Endothelial cell of umbilical vein (primary cell): ENCODE measurements around the gene SMURF1. TPM values are rescaled to one million over a fixed set of nuclear protein-coding genes. Genes with fewer than 3 reads are reported as not detected.

ENCODE experiments used
- BruUV-seq: library from RNA; stranded (reverse); fragments of 400-500 nt; replicated peaks from 2 replicates; lab custom pipeline; 2021; lab: Mats Ljungman, UMichigan
- CTCF ChIA-PET: fragments of 300-600, 350-600 bp; sonication (Branson Sonifier 250); formaldehyde crosslinking; loops from one replicate; lab custom pipeline; 2021; ENCODE audit warnings: antibody characterized with exemption, inconsistent platforms; lab: Charles Lee
- POLR2A ChIA-PET: fragments of 300-600, 350-600 bp; sonication (Branson Sonifier 250); formaldehyde crosslinking; loops from one replicate; lab custom pipeline; 2021; ENCODE audit warnings: antibody characterized with exemption, inconsistent platforms; lab: Charles Lee
- DNase-seq: peaks from one replicate; pipeline ENCODE4 v3.0.0-alpha.2; 2011; ENCODE audit warnings: low read depth, low spot score
- FAIRE-seq: peaks from 2 replicates; lab custom pipeline; 2011; peaks lifted over from hg19 to GRCh38; lab: Jason Lieb, UNC
- H2AFZ ChIP-seq: 2 replicates; pipeline ENCODE4 v1.6.0; 2012; ENCODE audit warnings: low read depth, low read length, control low read depth, inconsistent platforms
- H3K27ac ChIP-seq: 2 replicates; pipeline ENCODE4 v1.5.1; 2011; ENCODE audit warnings: low read depth, mild to moderate bottlenecking, control low read depth, low read length, moderate library complexity; ENCODE audit not compliant: insufficient read depth
- H3K27me3 ChIP-seq, 2 experiments: 2 replicates each; pipeline versions ENCODE4 v1.6.0 to v1.6.1; 2011; ENCODE audit warnings: low read length in 2 of 2, mixed read lengths in 1 of 2; ENCODE audit not compliant: control insufficient read depth in 2 of 2, insufficient read depth in 2 of 2
- H3K36me3 ChIP-seq, 2 experiments: 2 replicates in 1 of 2; 3 replicates in 1 of 2; pipeline ENCODE4 v1.5.1; 2011; ENCODE audit warnings: low read length in 2 of 2, mild to moderate bottlenecking in 1 of 2, moderate library complexity in 1 of 2; ENCODE audit not compliant: control insufficient read depth in 2 of 2, insufficient read depth in 2 of 2; ENCODE audit errors: extremely low read depth in 1 of 2
- H3K4me1 ChIP-seq: 3 replicates; pipeline ENCODE4 v1.5.1; 2011; ENCODE audit warnings: mild to moderate bottlenecking, low read length; ENCODE audit not compliant: control insufficient read depth, insufficient read depth; ENCODE audit errors: extremely low read depth
- H3K4me2 ChIP-seq: 2 replicates; pipeline ENCODE4 v1.6.1; 2011; ENCODE audit warnings: low read length, control low read depth, mixed read lengths; ENCODE audit not compliant: insufficient read depth
- H3K4me3 ChIP-seq, 3 experiments: fragments of 200-600 bp in 1 of 3; sonication (generic), shearing (Covaris generic) in 1 of 3; replicated peaks in 1 of 3; 2 replicates each; pipeline ENCODE4 v1.5.1; 2011 to 2016; ENCODE audit warnings: control low read depth in 3 of 3, low read length in 3 of 3, mild to moderate bottlenecking in 2 of 3, inconsistent platforms in 1 of 3, low read depth in 1 of 3, moderate library complexity in 1 of 3; ENCODE audit not compliant: insufficient read depth in 1 of 3
- H3K79me2 ChIP-seq: 2 replicates; pipeline ENCODE4 v1.6.0; 2012; ENCODE audit warnings: low read length, inconsistent platforms; ENCODE audit not compliant: control insufficient read depth, insufficient read depth
- H3K9ac ChIP-seq: replicated peaks from 2 replicates; pipeline ENCODE3; 2011; ENCODE audit warnings: low read length, control low read depth; ENCODE audit not compliant: insufficient read depth; ENCODE audit errors: extremely low read depth
- H3K9me1 ChIP-seq: replicated peaks from 3 replicates; pipeline ENCODE4 v1.6.0; 2011; ENCODE audit warnings: mild to moderate bottlenecking, low read length; ENCODE audit not compliant: control insufficient read depth, insufficient read depth; ENCODE audit errors: extremely low read depth
- H3K9me3 ChIP-seq: replicated peaks from 2 replicates; pipeline ENCODE4 v1.5.1; 2012; ENCODE audit warnings: low read length, inconsistent platforms; ENCODE audit not compliant: control insufficient read depth, insufficient read depth
- H4K20me1 ChIP-seq: replicated peaks from 2 replicates; pipeline ENCODE3; 2011; ENCODE audit warnings: mild to moderate bottlenecking, low read length; ENCODE audit not compliant: control insufficient read depth, insufficient read depth; ENCODE audit errors: extremely low read depth
- EZH2 ChIP-seq: IDR thresholded peaks from 2 replicates; pipeline ENCODE4 v1.6.1; 2012; ENCODE audit warnings: borderline replicate concordance, low read depth, mild to moderate bottlenecking, moderate library complexity, low read length, inconsistent platforms; ENCODE audit not compliant: severe bottlenecking
- FOS ChIP-seq: IDR thresholded peaks from 2 replicates; pipeline ENCODE4 v1.6.1; 2011; ENCODE audit warnings: mild to moderate bottlenecking, low read length, moderate library complexity, borderline replicate concordance; ENCODE audit not compliant: insufficient read depth
- GATA2 ChIP-seq: IDR thresholded peaks from 2 replicates; pipeline ENCODE4 v1.7.0; 2011; ENCODE audit warnings: low read depth, mild to moderate bottlenecking, moderate library complexity, mixed read lengths, low read length; ENCODE audit not compliant: insufficient read length, insufficient read depth
- JUN ChIP-seq: IDR thresholded peaks from 2 replicates; pipeline ENCODE4 v1.6.1; 2011; ENCODE audit warnings: borderline replicate concordance, low read depth; ENCODE audit not compliant: insufficient read length, insufficient read depth
- MYC ChIP-seq: IDR thresholded peaks from one replicate; pipeline ENCODE4 v1.6.1; 2011; ENCODE audit warnings: mild to moderate bottlenecking, low read depth, low read length
- POLR2A ChIP-seq: IDR thresholded peaks from 2 replicates; pipeline ENCODE4 v1.6.1; 2012; ENCODE audit warnings: low read depth, mild to moderate bottlenecking, control low read depth, low read length
- POLR2AphosphoS5 ChIP-seq: IDR thresholded peaks from 2 replicates; pipeline ENCODE4 v1.6.1; 2012; ENCODE audit warnings: low read depth, mild to moderate bottlenecking, control low read depth, low read length, moderate library complexity; ENCODE audit not compliant: insufficient read depth
- dilution Hi-C: fragments of 300-500 bp; cut with MboI; formaldehyde crosslinking; loops from one replicate; pipeline ENCODE4 v1.15.0; 2019; ENCODE audit warnings: low sequenced_read_pairs; ENCODE audit not compliant: extremely low pct_ligation_motif_present
- intact Hi-C: fragments of 100-400 bp; cut with micrococcal nuclease; formaldehyde crosslinking; loops from one replicate; pipeline ENCODE4 v1.10.0; 2022
- polyA plus RNA-seq, 4 experiments: library from polyadenylated mRNA; depleted of rRNA in 3 of 4; stranded (reverse) in 3 of 4; unstranded in 1 of 4; fragments of >200 nt; gene quantifications; 2 replicates each; pipeline versions ENCODE4 v1.2.1 to v1.2.3, GENCODE V29; 2011 to 2012; ENCODE audit warnings: missing spikeins in 1 of 4
- total RNA-seq: library from RNA; stranded (reverse); gene quantifications from 2 replicates; pipeline ENCODE4 v1.2.3, GENCODE V29; 2021
- TF ChIP-seq, protein P1 (sequence below), 2 donors: IDR thresholded peaks; 1 replicate in 1 of 2; 2 replicates in 1 of 2; pipeline ENCODE4 v1.5.1; 2011; ENCODE audit warnings: low read length in 2 of 2, mild to moderate bottlenecking in 2 of 2, moderate library complexity in 2 of 2, control low read depth in 1 of 2, inconsistent platforms in 1 of 2, low read depth in 1 of 2; ENCODE audit not compliant: insufficient read depth in 1 of 2; ENCODE audit errors: extremely low read depth in 1 of 2
- TF ChIP-seq, protein P2 (sequence below): IDR thresholded peaks from 2 replicates; pipeline ENCODE4 v1.6.1; 2011; ENCODE audit not compliant: insufficient read depth, insufficient read length

Gene SMURF1
- total and polyA plus RNA-seq, 2 donors (not counting 3 experiments of a cell fraction or from before 2014, with no cell fraction given): 11.5 to 22.8 TPM

DNA sequence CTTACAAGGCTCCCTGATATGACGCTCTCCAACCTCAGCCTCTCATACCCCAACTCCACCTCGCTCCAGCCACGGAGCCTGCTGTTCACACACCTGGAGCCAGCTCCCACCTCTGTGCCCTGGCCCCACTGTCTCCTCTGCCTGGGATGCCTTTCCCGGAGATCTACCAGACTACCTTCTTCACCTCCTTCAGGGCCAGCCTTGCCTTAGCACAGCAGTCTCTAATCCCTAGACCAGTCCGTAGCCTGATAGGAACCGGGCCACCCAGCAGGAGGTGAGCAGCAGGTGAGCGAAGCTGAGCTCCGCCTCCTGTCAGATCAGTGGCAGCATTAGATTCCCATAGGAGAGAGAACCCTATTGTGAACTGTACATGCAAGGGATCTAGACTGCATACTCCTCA, 23.2 kb upstream of the SMURF1 start:
- no TSS peak for BruUV-seq
- POLR2A ChIA-PET: no interaction called here
- no peak for FAIRE-seq
- H3K4me2 ChIP-seq: no peak overlapping the region
- no peaks in the 10 kb centered on the region for H3K9me3 ChIP-seq
- CTCF ChIA-PET: no interaction called here
- H3K27ac ChIP-seq: no peak overlapping the region
- no peaks in the 10 kb centered on the region for H3K9me1 ChIP-seq
- no peak overlapping the region for H3K9ac ChIP-seq
- intact Hi-C loops (loop anchor here (10.0 kb wide), 1 partner anchor 58 kb away; no protein-coding TSS in a partner anchor), dilution Hi-C loops (no loop called here)
- H3K4me1 ChIP-seq: no peaks in the 10 kb centered on the region
- TF ChIP-seq, protein P1, sequence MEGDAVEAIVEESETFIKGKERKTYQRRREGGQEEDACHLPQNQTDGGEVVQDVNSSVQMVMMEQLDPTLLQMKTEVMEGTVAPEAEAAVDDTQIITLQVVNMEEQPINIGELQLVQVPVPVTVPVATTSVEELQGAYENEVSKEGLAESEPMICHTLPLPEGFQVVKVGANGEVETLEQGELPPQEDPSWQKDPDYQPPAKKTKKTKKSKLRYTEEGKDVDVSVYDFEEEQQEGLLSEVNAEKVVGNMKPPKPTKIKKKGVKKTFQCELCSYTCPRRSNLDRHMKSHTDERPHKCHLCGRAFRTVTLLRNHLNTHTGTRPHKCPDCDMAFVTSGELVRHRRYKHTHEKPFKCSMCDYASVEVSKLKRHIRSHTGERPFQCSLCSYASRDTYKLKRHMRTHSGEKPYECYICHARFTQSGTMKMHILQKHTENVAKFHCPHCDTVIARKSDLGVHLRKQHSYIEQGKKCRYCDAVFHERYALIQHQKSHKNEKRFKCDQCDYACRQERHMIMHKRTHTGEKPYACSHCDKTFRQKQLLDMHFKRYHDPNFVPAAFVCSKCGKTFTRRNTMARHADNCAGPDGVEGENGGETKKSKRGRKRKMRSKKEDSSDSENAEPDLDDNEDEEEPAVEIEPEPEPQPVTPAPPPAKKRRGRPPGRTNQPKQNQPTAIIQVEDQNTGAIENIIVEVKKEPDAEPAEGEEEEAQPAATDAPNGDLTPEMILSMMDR (IDR thresholded peaks at IDR 0.05; ENCODE audit: extremely low read depth in 1 of 2, insufficient read depth in 1 of 2, low read depth in 1 of 2, low read length in 2 of 2): no peak
- TF ChIP-seq POLR2A: no peak
- no peak for TF ChIP-seq POLR2AphosphoS5
- TF ChIP-seq, protein P2, sequence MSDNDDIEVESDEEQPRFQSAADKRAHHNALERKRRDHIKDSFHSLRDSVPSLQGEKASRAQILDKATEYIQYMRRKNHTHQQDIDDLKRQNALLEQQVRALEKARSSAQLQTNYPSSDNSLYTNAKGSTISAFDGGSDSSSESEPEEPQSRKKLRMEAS: no peak
- TF ChIP-seq JUN: no peak
- no peak for TF ChIP-seq MYC
- no peak for TF ChIP-seq EZH2
- TF ChIP-seq GATA2: no peak
- no peak for TF ChIP-seq FOS
- peaks cover 0 to 5% of the 10 kb centered on the region in 2 experiments for H3K27me3 ChIP-seq
- H2AFZ ChIP-seq: no peak overlapping the region
- H3K36me3 ChIP-seq: no peaks in the 10 kb centered on the region
- H3K79me2 ChIP-seq: no peaks in the 10 kb centered on the region
- DNase-seq: no peak
- no peaks in the 10 kb centered on the region for H4K20me1 ChIP-seq
- no peak overlapping the region for H3K4me3 ChIP-seq
